SIG-M5 treated with dmso at 0.1 percent for 504 hours (cell line): ENCODE data around the gene INHBA.
A peak's percentile ranks its signal among the peaks of the same experiment; 100 is the strongest.

Experiments used
- DNase-seq: peaks from one replicate; lab custom pipeline; 2025; ENCODE audit not compliant: unreplicated experiment; lab: John Stamatoyannopoulos, UW

Gene INHBA

DNA sequence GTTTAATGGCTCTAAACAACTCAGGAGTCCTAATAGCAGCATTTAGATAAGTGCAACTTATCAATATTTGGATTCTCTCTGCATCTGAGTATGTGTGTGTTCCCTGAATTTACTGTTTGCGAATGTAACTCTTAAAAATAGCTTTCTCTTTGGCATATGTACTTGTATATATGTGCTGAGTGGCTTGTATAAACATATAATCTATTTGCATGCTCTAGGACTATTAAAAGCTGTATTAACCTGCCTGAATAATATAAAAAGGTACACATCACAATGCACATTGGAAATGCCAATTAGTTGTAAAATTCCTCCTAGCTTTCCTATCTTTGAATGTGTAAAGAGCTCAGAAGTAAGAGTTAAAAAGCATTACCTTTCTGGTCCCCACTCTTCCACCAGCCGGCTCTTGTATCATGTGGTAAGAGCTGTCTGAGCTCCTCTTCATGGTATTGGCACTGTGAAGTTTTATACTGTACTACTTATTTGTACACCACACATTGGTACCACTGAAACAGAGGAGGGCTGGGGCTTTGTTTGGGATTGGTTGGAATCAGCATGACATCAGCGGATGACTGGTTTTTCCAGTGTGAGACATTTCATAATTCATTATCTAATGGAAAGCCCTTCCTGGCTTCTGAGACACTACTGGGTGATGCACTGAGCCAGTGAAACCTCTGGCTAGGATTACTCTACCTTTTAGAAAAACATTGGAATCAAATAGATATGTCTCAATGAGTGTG, at the start of gene INHBA:
Gene INHBA, minus strand, starts transcription at position 456 of the 737 bp plus-strand sequence. CDS start 2,716 bp downstream, outside the sequence.
- DNase-seq, result no peak

DNA sequence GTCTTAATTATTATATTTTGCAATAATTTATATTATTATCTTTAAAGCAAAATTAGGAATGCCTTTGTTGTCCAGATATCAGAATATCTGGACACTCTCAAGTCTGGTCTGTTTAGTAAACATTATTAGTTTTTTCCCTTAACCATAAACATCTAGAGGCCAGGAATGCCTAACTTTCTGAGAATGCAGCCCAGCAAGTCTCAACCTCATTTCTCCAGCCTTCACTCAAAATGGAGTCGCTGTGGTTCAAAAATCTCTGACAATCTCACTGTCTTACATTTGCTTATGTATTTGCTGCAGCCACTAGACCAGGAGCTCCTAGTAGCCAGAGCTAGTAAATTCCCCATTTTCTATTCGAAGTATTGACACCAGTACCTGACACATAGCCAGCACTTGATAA, 49.7 kb upstream of the INHBA start:
- no peak for DNase-seq

DNA sequence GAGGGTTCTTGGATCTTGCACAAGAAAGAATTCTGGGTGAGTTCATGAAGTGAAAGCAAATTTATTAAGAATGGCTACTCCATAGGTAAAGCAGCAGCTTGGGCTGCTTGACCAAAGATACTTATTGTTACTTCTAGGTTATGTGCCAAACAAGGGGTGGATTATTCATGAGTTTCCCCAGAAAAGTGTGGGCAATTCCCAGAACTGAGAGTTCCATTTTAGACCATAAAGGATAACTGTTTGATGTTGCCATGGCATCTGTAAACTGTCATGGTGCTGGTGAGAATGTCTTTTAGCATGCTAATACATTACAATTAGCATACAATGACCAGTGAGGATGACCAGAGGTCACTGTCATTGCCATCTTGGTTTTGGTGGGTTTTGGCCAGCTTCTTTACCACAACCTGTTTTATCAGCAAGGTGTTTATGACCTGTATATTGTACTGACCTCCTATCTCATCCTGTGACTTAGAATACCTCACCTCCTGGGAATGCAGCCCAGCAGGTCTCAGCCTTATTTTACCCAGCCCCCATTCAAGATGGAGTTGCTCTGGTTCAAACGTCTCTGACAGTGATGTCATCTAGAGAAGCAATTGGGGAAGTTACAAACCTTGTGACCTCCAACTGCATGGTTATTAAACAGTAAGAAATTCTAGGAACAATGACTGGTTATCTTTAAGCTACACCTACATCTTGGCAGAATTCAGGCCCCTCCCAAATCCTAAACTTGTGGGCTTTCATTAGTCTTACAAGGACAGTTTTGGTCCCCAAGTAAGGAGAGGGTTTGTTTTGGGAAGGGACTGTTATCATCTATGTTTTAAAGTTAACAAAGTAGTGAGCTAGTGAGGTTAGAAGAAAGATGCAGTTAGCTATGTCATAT, 48.0 kb upstream of the INHBA start:
- DNase-seq, result no peak

DNA sequence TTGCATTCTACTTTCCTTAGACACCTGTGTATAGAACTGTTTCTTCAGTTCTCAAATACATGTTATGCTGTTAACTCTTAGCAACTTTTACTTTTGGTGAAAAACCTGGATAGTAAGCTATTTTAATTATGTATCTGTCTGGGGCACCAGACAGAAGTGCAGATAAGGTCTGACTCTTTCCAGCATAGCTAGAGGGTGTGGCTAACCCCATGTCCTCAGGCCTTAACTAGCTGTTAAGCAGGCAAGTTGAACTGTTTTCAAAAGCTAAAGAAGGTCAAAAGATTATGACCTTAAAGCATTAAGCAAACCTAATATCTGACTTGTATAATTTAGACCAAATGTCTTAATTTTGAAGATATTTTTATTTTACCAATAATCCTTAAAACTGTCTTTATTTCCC, 45.1 kb upstream of the INHBA start:
- DNase-seq, result no peak

DNA sequence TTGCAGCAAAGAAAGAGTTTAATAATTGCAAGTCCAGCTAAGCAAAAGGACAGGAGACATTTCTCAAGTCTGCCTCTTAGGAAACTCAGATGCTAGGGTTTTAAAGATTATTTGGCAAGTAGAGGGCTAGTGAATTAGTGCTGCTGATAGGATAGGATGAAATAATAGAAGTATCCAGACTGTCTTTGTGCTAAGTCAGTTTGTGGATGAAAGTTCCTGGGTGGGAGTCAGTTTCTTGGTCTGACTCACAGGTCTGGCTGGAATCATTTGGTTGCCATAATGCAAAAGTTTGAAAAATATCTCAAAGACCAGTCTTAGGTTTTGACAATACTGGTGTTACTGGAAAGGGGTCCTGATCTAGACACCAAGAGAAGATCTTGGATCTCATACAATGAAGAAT, 42.6 kb upstream of the INHBA start:
- no peak for DNase-seq

DNA sequence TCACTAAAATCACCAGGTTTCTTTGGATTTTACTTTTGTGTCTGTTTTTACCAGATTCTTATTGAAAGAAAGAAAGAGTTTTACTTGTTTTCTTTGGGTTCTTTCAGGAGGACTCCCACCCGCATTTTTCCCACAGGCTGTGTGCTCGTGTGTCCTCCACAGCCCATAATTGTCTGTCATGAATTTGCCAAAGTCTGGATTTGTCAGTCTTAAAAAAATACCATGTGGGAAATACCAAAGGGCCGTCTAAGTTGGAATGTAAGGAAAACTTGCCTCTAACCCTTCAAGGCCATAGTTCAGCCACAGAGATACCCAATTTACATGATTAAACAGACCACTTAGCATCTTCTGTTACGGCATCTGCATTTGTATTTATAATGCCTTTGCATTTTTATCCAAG, 41.3 kb upstream of the INHBA start:
- no peak for DNase-seq

DNA sequence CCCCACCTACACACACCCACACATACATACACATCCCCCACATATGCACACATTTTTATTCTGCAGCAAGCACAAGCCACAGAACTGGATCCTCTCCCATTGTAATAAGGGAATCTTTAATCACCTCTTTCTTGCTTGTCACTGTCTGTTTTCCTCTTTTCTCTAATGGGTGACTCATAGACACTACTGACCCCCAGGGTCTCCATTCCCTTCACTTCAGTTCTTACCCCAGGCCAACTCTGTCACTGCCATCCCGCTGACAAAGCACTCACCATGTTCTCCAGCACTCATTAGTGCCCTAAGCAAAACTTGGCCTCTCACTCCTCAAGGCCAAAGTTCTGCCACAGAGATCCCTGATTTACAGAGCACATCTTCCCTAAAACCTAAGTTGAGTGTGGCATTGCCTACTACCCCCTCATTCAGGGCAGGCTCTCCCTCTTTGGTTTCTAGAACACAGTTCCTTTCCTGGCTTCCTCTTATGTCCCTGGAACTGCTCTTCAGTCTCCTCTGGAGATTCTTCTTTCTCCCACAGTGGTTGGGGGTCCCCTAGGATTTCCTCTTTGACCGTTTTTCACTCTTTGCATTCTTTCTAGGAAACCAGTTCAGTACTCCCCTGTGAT, 39.6 kb upstream of the INHBA start:
- no peak for DNase-seq

DNA sequence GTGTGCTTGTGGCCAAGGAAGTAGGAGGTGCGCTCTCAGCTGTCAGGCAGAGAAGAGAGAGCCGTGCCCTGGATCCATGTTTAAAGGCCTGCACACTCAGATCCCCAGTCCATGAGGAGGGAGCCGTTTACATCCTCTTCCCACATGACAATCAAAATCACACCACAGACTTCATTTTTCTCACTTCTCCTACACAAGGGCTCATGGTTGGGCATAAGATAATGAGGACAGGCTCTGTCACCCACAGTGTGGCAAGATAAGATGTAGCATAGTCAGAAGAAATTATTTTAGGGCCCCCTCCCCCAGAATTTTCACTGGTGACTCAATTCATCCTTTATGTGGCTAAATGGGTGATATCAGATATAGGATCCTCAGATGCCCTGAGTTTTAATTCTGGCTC, 35.9 kb upstream of the INHBA start:
- DNase-seq, result no peak

DNA sequence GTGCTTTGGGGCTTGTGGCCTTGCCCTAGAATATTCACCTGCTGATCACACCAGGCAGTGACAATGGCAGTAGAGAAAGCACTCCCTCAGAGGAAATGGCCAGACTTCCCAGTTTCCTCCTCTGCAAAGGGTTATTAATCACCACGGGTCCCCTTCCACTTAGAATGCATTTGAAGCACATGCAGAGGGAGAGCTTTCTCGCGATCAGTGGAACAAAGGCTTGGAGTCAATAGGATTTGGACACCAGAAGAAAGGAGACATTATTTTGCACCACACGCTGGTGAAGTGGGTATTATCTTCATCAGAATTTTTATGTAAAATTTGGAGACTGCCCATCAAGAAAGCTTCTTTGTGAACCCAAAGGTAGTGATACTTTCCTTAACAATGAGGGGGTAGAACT, 35.4 kb upstream of the INHBA start:
- DNase-seq, result no peak

DNA sequence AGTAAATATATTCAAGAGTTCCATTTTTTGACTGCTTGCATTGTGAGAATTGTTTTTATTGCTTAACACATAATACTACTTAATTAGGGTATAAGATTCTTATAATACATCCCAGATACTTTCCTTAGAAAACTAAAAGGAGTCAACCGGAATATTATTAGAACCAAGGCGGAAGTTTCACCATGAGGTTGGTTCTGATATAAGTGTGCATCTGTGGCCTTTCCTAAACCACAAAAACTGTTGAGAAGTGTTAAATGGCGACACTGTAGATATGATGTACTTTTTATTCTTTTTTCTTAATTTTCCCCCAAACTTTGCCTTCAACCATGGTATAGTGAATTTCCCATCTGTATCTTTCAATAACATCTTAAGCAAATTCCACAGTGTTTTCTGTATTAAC, 32.3 kb upstream of the INHBA start:
- no peak for DNase-seq

DNA sequence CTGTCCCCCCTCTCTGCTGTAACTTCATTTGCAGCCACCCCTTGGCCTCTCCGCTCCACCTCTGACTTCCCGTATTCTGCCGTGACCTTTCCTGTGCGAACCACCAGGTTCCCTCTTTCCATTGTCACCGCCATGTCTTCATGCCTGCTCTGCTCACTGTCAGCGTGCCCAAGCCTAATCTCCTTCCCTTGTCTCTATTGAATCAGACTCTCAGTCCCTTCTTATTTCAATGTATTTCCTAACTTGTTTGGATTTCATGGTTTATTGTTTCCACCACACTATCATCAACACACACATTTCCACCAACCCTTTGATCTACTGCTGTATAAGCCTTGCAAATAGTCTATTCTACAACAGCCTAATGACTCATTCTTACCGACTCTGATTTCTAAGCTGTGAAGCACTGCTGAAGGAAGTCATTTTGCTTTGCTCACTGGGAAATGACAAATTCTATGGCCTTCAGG, 30.0 kb upstream of the INHBA start:
- DNase-seq, result no peak

DNA sequence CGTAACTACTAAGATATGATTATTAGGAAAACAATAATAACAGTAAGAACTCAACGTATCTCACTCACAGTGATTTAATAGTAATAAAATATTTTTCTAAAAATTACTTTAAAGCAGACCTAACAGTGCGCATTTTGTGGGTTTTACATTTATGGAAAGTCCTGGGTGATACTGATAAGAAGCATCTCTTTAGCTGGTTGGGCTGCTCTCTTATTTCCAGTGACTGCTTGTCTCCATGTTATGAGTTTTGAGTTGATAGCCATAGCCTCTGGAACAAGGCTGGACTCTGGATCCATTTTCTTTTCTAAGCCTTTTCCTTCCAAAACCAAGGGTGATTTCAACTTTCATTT, 29.5 kb upstream of the INHBA start:
- no peak for DNase-seq

DNA sequence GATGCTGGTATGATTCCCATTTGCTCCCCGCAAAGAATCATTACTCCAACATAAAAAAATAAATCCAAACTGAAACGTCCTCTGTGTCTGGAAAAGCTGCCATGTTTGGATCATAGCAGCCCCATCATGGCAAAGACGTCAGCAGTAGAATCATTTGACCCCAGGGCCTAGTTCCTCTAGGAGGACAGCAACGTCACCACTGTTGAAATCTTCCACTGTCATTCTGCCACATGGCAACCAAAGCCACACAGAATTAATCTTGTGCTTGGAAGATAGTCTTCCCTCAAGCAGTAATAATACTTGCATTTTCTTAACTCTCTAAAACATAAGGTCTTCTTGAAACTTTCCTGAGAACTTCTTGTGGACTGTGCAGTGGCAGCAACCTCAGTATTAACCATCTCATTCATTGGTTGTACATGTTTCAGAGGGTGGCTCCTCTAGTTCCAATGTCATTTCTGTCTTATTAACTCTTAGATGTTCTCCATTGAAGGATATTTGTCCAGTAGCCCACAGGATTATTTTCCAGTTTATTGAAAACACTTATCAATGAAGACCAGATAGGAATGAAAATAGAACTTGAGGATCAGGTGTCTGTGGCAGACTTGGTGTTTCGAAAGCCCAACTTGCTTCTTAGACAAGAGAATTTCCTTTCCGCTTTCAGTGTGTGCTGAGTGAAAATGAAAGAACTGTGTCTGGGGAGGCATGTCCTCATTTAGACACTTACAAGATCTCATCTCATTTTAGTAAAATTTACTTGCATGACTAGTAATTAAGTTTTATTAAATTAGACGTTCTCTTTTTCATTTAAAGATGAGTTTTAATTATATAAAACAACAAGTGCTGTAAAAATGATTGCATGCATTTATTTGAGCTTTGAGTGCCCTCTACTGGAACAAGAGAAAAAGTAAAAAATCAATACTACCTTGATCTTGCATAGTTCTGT, 28.9 kb upstream of the INHBA start:
- DNase-seq, result peak; percentile 43

DNA sequence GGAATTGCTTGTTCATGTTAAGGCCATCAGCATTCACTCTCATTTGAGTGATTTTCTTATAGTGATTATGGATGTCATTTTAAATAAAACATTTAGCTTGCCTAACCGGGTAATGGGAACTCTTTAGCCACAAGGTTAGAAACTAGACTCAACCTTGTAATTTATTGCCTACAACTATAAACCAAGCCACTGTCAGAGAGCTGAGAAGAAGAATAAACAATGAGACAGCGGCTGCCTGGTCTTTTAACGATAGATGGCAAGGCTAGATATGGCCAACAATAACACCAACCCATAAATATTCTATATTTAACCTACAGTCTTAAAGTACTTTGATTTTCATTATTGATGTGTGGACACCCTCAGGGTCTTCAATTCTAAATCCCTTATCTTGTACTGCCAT, 27.8 kb upstream of the INHBA start:
- no peak for DNase-seq

DNA sequence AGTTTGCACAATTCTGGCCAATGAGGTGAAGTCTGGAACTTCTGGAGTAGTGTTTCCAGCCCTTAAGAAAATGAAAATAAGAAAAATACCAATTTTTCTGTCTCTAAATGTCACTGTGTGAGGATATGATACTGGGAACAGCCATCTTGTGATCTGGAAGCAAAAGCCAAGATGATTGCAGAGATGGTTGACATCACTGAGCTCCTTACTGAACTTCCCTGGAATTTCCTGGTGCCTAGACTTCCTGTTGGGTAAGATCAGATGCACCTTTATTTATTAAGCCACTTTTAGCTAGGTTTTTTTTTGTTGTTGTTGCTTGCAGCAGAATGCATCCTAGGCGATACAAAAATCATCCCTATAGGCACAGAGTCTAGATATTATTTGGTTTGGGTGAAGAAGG, 27.3 kb upstream of the INHBA start:
- DNase-seq, result no peak

DNA sequence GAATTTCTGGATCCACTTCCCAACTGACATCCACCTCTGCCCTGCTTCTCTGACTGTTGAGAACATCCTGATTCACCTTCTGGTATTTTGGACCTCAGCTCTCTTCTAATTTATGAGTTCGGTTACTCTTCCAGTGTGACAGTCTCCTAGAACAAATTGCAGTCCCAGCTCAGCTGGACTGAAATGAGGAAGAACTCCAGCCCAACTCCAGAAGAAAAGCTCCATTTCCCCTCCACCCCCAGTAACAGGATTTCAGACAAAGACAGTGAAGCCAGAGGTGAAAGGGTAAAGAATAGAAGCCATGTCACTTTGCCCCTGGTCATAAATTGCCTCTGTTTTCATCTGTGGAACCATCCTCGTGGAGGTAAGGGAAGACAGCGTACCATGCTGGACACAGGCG, 26.2 kb upstream of the INHBA start:
- no peak for DNase-seq

DNA sequence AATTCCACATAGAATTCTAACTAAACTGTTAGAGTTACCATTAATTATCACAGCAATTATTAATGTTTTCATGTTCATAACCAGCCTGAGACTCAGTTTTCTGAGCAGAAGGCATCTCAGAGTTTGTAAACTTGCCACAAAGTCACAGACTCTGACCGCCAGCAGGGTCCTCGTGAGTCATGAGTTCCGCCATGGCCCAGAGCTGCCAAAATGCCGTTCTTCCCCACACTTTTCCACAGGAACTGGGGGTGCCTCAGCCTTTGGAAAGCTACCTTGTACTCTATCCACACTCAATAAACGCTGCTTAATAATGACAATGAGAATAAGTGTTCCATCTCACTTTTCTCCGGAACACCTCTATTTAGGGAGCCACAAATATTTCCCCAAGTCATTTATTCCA, 22.1 kb upstream of the INHBA start:
- DNase-seq, result no peak

DNA sequence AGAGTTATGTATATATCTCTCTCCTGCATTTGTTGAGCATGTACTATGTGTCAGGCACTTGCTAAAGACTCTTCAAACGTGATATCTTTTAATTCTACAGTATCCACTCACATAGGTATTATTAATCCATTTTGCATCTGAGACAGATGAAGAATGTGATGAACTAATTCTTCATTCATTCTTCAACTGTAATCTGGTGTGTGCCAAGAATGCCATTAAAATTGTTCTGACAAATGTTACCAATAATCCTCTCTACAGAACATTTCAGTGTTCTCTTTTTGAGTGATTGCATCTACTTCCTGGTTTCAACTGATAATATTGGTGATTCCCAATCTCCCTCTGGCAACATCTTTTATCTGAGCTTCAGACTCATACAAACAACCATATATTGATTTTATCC, 18.0 kb upstream of the INHBA start:
- no peak for DNase-seq

DNA sequence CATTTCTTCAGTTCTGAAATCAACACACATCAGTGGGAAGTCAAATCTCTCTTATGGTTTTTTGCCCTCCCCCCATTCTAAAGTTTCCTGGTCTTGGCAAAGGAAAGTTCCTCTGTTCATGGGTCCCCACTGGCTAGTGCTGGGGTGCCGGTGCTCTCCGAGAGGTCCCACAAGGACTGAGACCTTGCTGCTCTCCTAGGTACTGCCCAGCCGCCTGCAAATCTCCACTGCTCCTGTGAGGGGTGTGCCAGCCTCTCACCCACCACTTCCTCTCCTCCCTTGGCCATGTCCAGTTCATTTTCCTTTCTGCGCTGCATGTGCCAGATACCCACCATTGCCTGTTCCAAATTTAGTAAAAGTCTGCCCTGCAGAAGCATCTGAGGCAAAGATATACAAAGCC, 17.2 kb upstream of the INHBA start:
- no peak for DNase-seq

DNA sequence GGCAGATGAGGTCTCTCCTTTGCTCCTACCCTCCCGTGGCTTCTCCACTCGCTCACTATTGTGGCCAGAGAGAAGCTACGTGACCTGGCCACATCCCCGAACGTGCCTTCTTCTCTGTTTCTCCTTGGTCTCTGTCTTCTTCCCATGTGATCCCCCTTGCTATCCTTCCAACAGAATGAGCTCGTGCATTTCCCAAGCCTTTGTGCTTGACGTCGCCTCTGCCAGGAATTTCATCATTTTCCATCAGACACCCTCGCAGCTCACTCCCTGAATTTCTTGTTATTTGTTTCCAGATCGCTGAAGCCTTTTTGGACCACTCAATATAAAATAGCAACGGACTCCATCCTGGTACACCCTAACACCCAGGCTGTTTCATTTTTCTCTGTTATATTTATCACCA, 13.8 kb upstream of the INHBA start:
- no peak for DNase-seq

DNA sequence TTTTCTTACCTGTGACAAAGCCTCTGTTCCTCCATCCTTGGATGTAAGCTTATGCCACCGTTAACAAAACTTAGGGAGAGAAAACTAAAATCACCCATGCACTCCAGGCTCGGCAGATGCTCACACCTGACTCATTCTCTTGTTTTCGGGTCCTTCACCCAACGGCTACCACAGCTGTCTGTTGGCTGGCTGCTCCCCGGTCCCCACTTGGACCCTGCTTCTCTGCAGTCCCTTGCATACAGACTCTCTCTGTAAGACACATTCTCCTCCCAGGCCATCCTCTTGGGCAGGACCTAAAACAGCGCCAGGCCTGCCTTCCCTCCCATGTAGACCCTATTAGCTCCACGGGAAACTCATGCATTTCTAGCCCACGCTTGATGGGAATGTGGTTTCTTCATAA, 12.1 kb upstream of the INHBA start:
- no peak for DNase-seq
